ENCODE measurements around the gene VAMP8. TPM values are rescaled to one million over a fixed set of nuclear protein-coding genes. Genes with fewer than 3 reads are reported as not detected.

VAMP8 gene
- total and polyA plus RNA-seq, 2 donors (not counting 3 experiments of a cell fraction or from before 2014, with no cell fraction given) = 39.0 to 68.7 TPM

DNA sequence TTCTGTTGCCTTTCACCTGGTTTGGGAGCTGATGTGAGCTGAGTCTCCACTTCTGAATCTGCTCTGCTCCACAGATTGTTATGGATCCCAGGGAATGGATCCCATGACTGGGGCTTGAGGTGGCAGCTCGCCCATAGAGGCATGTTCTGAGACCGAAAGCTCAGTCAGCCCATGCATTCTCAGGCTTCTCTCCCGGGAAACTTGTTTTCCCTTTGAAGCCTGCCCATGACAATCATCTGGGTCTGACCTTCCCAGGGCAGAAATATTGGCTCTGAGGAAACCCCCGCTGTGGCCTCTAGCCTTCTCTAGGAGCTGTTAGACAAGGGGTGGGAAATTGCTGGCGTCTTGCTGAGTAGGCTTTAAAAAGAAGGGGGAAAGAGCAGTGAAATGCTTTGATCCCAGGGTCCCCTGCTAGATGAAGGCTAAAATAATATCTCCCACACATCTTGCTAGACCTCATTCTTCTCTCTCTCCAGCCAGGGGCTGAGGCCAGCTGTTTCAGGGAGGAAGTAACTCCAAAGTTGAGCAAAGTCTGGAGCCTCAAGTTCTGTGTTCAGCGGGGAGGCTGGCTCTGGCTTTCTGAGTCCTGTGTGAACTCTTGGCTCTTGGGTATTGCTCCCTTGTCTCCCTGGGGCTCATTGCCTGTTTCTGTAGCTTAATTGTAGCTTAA, 2.0 kb downstream of the VAMP8 start:
- no peak overlapping the region for H3K4me2 ChIP-seq (ENCODE audit: insufficient read depth, low read length)
- peaks cover 28% of the 10 kb centered on the region for H3K4me1 ChIP-seq (ENCODE audit: control insufficient read depth, extremely low read depth, insufficient read depth, low read length)
- no peaks in the 10 kb centered on the region for H3K36me3 ChIP-seq (ENCODE audit: control insufficient read depth in 2 of 2, extremely low read depth in 1 of 2, insufficient read depth in 2 of 2, low read length in 2 of 2)
- no peak for DNase-seq (ENCODE audit: low read depth, low spot score)
- ChIA-PET POLR2A (no interaction called here), CTCF (interaction anchor here (2.4 kb wide), 1 partner anchor 29 kb away, joined by 5 read pairs; no protein-coding TSS in a partner anchor)
- H3K27ac ChIP-seq (ENCODE audit: insufficient read depth, low read depth, low read length) = no peak overlapping the region
- no peaks in the 10 kb centered on the region for H4K20me1 ChIP-seq (replicated peaks; ENCODE audit: control insufficient read depth, extremely low read depth, insufficient read depth, low read length)
- TF ChIP-seq, protein P1, sequence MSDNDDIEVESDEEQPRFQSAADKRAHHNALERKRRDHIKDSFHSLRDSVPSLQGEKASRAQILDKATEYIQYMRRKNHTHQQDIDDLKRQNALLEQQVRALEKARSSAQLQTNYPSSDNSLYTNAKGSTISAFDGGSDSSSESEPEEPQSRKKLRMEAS (IDR thresholded peaks at IDR 0.05; ENCODE audit: insufficient read depth, insufficient read length) = no peak
- TF ChIP-seq, protein P2, sequence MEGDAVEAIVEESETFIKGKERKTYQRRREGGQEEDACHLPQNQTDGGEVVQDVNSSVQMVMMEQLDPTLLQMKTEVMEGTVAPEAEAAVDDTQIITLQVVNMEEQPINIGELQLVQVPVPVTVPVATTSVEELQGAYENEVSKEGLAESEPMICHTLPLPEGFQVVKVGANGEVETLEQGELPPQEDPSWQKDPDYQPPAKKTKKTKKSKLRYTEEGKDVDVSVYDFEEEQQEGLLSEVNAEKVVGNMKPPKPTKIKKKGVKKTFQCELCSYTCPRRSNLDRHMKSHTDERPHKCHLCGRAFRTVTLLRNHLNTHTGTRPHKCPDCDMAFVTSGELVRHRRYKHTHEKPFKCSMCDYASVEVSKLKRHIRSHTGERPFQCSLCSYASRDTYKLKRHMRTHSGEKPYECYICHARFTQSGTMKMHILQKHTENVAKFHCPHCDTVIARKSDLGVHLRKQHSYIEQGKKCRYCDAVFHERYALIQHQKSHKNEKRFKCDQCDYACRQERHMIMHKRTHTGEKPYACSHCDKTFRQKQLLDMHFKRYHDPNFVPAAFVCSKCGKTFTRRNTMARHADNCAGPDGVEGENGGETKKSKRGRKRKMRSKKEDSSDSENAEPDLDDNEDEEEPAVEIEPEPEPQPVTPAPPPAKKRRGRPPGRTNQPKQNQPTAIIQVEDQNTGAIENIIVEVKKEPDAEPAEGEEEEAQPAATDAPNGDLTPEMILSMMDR (IDR thresholded peaks at IDR 0.05; ENCODE audit: extremely low read depth in 1 of 2, insufficient read depth in 1 of 2, low read depth in 1 of 2, low read length in 2 of 2) = no peak
- TF ChIP-seq GATA2 (IDR thresholded peaks at IDR 0.05; ENCODE audit: insufficient read depth, insufficient read length, low read depth, low read length) (no peak), POLR2AphosphoS5 (IDR thresholded peaks at IDR 0.05; ENCODE audit: insufficient read depth, low read depth, low read length) (no peak)
- H3K4me3 ChIP-seq (replicated peaks in 1 of 3; ENCODE audit: insufficient read depth in 1 of 3, low read depth in 1 of 3, low read length in 3 of 3) = no peak overlapping the region
- dilution Hi-C loops (cut with MboI; ENCODE audit: extremely low pct_ligation_motif_present, low sequenced_read_pairs) = no loop called here
- H3K79me2 ChIP-seq (ENCODE audit: control insufficient read depth, insufficient read depth, low read length) = no peaks in the 10 kb centered on the region
- no peaks in the 10 kb centered on the region for H3K9me1 ChIP-seq (replicated peaks; ENCODE audit: control insufficient read depth, extremely low read depth, insufficient read depth, low read length)
- H3K9me3 ChIP-seq (replicated peaks; ENCODE audit: control insufficient read depth, insufficient read depth, low read length) = no peaks in the 10 kb centered on the region
- H2AFZ ChIP-seq (ENCODE audit: low read depth, low read length) = no peak overlapping the region
- intact Hi-C loops (cut with micrococcal nuclease) = loop anchor here (1.0 kb wide), 1 partner anchor 8 kb away; no protein-coding TSS in a partner anchor
- BruUV-seq (replicated peaks) = no TSS peak
- no peaks in the 10 kb centered on the region for H3K27me3 ChIP-seq (ENCODE audit: control insufficient read depth in 2 of 2, insufficient read depth in 2 of 2, low read length in 2 of 2)
- no peak overlapping the region for H3K9ac ChIP-seq (replicated peaks; ENCODE audit: extremely low read depth, insufficient read depth, low read length)
- no peak for FAIRE-seq

All from endothelial cell of umbilical vein (primary cell).